Measurements from ENCODE around the gene RGS17.

GRCh38 chr6:153012856-153013255, 118.2 kb downstream of the RGS17 start:
- no peak for TF ChIP-seq CTCF (IDR thresholded peaks at IDR 0.05; ENCODE audit: low read depth, low read length)
- no peak for TF ChIP-seq EZH2phosphoT487 (IDR thresholded peaks at IDR 0.05; ENCODE audit: low read depth)
